Measurements from ENCODE around the gene RTP3.
"Not testable (repeated sequence)": the region's sequence is repeated elsewhere in the genome, so short reads cannot be mapped to it uniquely, and the experiment has no call there.

Gene RTP3

GRCh38 chr3:46492890-46493547 is 4.8 kb upstream of the RTP3 start:
- no peak for DNase-seq

GRCh38 chr3:46494491-46494890 is 3.3 kb upstream of the RTP3 start:
- DNase-seq, result not testable (repeated sequence)

- DNase-seq, result no peak
Measured at GRCh38 chr3:46495901-46496456, 1.8 kb upstream of the RTP3 start.

GRCh38 chr3:46496746-46497555 is 825 bp upstream of the RTP3 start:
- peak; percentile 79 for DNase-seq

GRCh38 chr3:46498916-46499519 is 1.2 kb downstream of the RTP3 start:
- DNase-seq, result no peak

GRCh38 chr3:46500656-46501635 is 3.2 kb downstream of the RTP3 start:
- DNase-seq, result no peak

- DNase-seq, result no peak
Measured at GRCh38 chr3:46501702-46502101, 3.9 kb downstream of the RTP3 start.

- DNase-seq, result no peak
Measured at GRCh38 chr3:46503200-46503874, 5.6 kb downstream of the RTP3 start.

- peak; percentile 52 for DNase-seq
Measured at GRCh38 chr3:46504789-46505188, 7.0 kb downstream of the RTP3 start.

GRCh38 chr3:46505953-46506352 is 8.2 kb downstream of the RTP3 start:
- no peak for DNase-seq

- DNase-seq, result no peak
Measured at GRCh38 chr3:46506526-46506925, 8.8 kb downstream of the RTP3 start.

- peak; percentile 86 for DNase-seq
Measured at GRCh38 chr3:46508850-46509591, 11.2 kb downstream of the RTP3 start.

- DNase-seq, result no peak
Measured at GRCh38 chr3:46509661-46510187, 11.9 kb downstream of the RTP3 start.

GRCh38 chr3:46512191-46512749 is 14.5 kb downstream of the RTP3 start:
- no peak for DNase-seq

GRCh38 chr3:46516521-46516920 is 18.7 kb downstream of the RTP3 start:
- DNase-seq, result no peak

- no peak for DNase-seq
Measured at GRCh38 chr3:46517016-46517783, 19.4 kb downstream of the RTP3 start.

GRCh38 chr3:46517784-46518181 is 20.0 kb downstream of the RTP3 start:
- no peak for DNase-seq

GRCh38 chr3:46519952-46520351 is 22.2 kb downstream of the RTP3 start:
- no peak for DNase-seq

- no peak for DNase-seq
Measured at GRCh38 chr3:46520531-46520930, 22.8 kb downstream of the RTP3 start.

- no peak for DNase-seq
Measured at GRCh38 chr3:46521096-46521495, 23.3 kb downstream of the RTP3 start.

All from hematopoietic multipotent progenitor cell treated with erythropoietin and hydrocortisone succinate and interleukin-3 and kit ligand, for 6 days (in vitro differentiated cells).